Esophagus mucosa (tissue), 1 donor: ENCODE results near the gene ZNF511. TPM values are rescaled to one million over a fixed set of nuclear protein-coding genes. Genes with fewer than 3 reads are reported as not detected.
"Not testable (repeated sequence)": the region's sequence is repeated elsewhere in the genome, so short reads cannot be mapped to it uniquely, and the experiment has no call there.

ENCODE experiments used
- ATAC-seq: fragments of 200-7000 bp; cut with Tn5 transposase; one replicate; pipeline ENCODE4 v1.9.1; 2020
- total RNA-seq: library from RNA; stranded (reverse); gene quantifications from one replicate; pipeline ENCODE4 v1.2.4, GENCODE V29; 2023
- donor health status: DM: yes; HTN: yes; CAD: no.

The ZNF511 gene
- 34.9 TPM for total RNA-seq

GRCh38 chr10:133308421-133309099, at the start of gene ZNF511, which contains the start of gene TUBGCP2:
ZNF511 (plus strand) TSS chr10:133308914; CDS start chr10:133308944, 30 bp downstream.
TUBGCP2 (minus strand) TSS chr10:133308872; CDS start chr10:133302941, 5,931 bp downstream.
- peak; percentile 84 for ATAC-seq

GRCh38 chr10:133259602-133259989, 49.1 kb upstream of the ZNF511 start:
- no peak for ATAC-seq

GRCh38 chr10:133260895-133261725, 47.6 kb upstream of the ZNF511 start:
- peak; percentile 32 for ATAC-seq

GRCh38 chr10:133261726-133262325, 46.9 kb upstream of the ZNF511 start:
- peak; percentile 67 for ATAC-seq

GRCh38 chr10:133262696-133263095, 46.0 kb upstream of the ZNF511 start:
- peak; percentile 46 for ATAC-seq

GRCh38 chr10:133263674-133264073, 45.0 kb upstream of the ZNF511 start:
- ATAC-seq, result no peak

GRCh38 chr10:133264461-133264860, 44.3 kb upstream of the ZNF511 start:
- no peak for ATAC-seq

- ATAC-seq, result not testable (repeated sequence)
Observed at GRCh38 chr10:133265052-133265451, 43.7 kb upstream of the ZNF511 start.

GRCh38 chr10:133266056-133266795, 42.5 kb upstream of the ZNF511 start:
- no peak for ATAC-seq

- ATAC-seq, result no peak
Observed at GRCh38 chr10:133267293-133267692, 41.4 kb upstream of the ZNF511 start.

- ATAC-seq, result no peak
Observed at GRCh38 chr10:133267829-133268228, 40.9 kb upstream of the ZNF511 start.

- no peak for ATAC-seq
Observed at GRCh38 chr10:133268532-133268931, 40.2 kb upstream of the ZNF511 start.

GRCh38 chr10:133269367-133269766, 39.3 kb upstream of the ZNF511 start:
- ATAC-seq, result no peak

- ATAC-seq, result no peak
Observed at GRCh38 chr10:133270204-133270603, 38.5 kb upstream of the ZNF511 start.

- no peak for ATAC-seq
Observed at GRCh38 chr10:133270773-133271297, 37.9 kb upstream of the ZNF511 start.

- ATAC-seq, result no peak
Observed at GRCh38 chr10:133271521-133272300, 37.0 kb upstream of the ZNF511 start.

- no peak for ATAC-seq
Observed at GRCh38 chr10:133272301-133272963, 36.3 kb upstream of the ZNF511 start.

GRCh38 chr10:133272964-133273420, 35.7 kb upstream of the ZNF511 start:
- ATAC-seq, result no peak

- no peak for ATAC-seq
Observed at GRCh38 chr10:133273534-133274143, 35.1 kb upstream of the ZNF511 start.
